NAMALWA (cell line): ENCODE data around the gene PDCL3.

Experiments
- DNase-seq: peaks from one replicate; pipeline ENCODE4 v3.0.0-alpha.2; 2015; ENCODE audit warnings: low spot score

The PDCL3 gene

GRCh38 chr2:100561191-100561590, 1.6 kb upstream of the PDCL3 start:
- DNase-seq = peak; percentile 6

- no peak for DNase-seq
These were observed 834 bp downstream of the PDCL3 start for GRCh38 chr2:100563407-100564247.

GRCh38 chr2:100568989-100569388, 6.2 kb downstream of the PDCL3 start:
- DNase-seq = no peak

GRCh38 chr2:100571668-100572067, 8.9 kb downstream of the PDCL3 start:
- no peak for DNase-seq

- no peak for DNase-seq
These were observed 15.0 kb downstream of the PDCL3 start for GRCh38 chr2:100577777-100578176.

- DNase-seq = no peak
These were observed 17.8 kb downstream of the PDCL3 start for GRCh38 chr2:100580367-100581276.

GRCh38 chr2:100581277-100581612, 18.5 kb downstream of the PDCL3 start:
- no peak for DNase-seq

- DNase-seq = no peak
These were observed 22.0 kb downstream of the PDCL3 start for GRCh38 chr2:100584816-100585215.

- no peak for DNase-seq
These were observed 25.4 kb downstream of the PDCL3 start for GRCh38 chr2:100588071-100588786.

GRCh38 chr2:100589527-100589926, 26.7 kb downstream of the PDCL3 start:
- DNase-seq = no peak

GRCh38 chr2:100592226-100592625, 29.4 kb downstream of the PDCL3 start:
- DNase-seq = no peak

GRCh38 chr2:100596465-100596864, 33.7 kb downstream of the PDCL3 start:
- DNase-seq = no peak

- no peak for DNase-seq
These were observed 36.8 kb downstream of the PDCL3 start for GRCh38 chr2:100599566-100599965.

GRCh38 chr2:100601661-100602060, 38.9 kb downstream of the PDCL3 start:
- DNase-seq = no peak

- no peak for DNase-seq
These were observed 40.6 kb downstream of the PDCL3 start for GRCh38 chr2:100603414-100603813.

- DNase-seq = no peak
These were observed 41.3 kb downstream of the PDCL3 start for GRCh38 chr2:100603948-100604633.

GRCh38 chr2:100606332-100606725, 43.5 kb downstream of the PDCL3 start:
- no peak for DNase-seq

GRCh38 chr2:100606726-100607343, 44.0 kb downstream of the PDCL3 start:
- DNase-seq = peak; percentile 64

- DNase-seq = peak; percentile 71
These were observed 47.6 kb downstream of the PDCL3 start for GRCh38 chr2:100610381-100610831.

GRCh38 chr2:100611079-100612029, 48.6 kb downstream of the PDCL3 start:
- DNase-seq = no peak
